HG03442 (cell line): ENCODE measurements around the gene MED13L.
"Not testable (repeated sequence)": the region's sequence is repeated elsewhere in the genome, so short reads cannot be mapped to it uniquely, and the experiment has no call there.

ENCODE experiments used
- ATAC-seq: cut with Tn5 transposase; IDR thresholded peaks from one replicate; pipeline ENCODE4 v1.9.1; 2021; ENCODE audit warnings: mild to moderate bottlenecking, moderate library complexity; ENCODE audit not compliant: unreplicated experiment

MED13L gene

DNA sequence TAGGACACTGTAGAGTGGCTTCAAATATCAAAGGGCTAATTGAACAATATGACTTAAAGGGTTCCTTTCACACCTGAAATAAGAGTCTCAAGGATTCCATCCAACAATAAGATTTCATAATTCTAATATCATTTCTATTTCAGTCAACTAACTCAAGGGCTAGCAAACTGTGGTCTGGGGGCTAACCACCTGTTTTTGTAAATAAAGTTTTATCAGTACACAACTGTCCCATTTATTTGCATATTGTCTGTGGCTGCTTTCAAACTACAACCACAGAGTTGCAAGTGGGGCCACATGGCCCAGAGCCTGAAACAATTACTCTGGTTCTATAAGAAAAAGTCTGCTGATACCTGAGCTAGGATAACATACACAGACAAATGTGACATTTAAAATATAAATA lies 29.1 kb downstream of the MED13L start:
- no peak for ATAC-seq

DNA sequence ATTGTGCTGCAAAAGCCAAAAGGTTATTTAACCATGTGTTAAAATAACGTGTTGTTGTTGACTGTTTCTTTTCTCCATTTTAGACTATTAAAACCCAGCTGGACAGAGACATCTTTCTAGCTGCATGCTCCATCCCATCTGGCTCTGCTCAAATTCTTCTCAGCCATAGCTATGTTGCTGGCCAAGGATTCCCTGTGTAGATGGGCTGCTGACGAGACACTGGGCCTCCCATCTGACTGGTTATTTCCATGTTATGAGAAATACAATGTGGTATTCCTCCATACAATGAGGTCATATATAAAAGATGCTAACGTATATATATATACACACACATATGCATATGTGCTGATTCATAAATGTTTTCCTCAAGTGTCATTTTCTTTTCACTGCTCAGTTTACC lies 30.1 kb downstream of the MED13L start:
- no peak for ATAC-seq

DNA sequence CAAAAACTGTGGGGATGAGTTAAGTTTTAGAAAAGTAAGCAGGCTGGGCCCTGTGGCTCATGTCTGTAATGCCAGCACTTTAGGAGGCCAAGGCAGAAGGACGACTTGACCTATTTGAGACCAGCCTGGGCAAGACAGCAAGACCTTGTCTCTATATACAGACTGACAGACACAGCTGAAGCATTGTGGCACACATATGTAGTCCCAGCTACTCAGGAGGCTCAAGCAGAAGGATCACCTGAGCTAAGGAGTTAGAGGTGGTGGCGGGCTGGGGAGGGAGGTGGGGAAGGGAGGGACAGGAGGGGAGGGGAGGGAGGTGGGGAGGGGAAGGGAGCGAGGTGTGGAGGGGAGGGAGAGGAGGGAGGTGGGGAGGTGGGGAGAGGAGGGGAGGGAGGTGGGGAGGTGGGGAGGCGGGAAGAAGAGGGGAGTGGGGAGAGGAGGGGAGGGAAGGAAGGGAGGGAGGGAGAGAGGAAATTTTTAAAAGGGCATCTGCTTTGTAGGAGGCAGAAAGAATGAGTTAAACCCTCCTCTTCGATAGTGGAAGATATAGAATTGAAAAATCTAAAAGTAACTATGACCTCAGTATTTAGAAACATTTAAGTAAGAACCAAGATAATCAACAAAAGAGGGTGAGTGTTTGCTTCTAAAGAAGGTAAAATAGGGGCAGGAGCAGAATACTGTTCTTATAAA lies 30.9 kb downstream of the MED13L start:
- ATAC-seq: no peak

DNA sequence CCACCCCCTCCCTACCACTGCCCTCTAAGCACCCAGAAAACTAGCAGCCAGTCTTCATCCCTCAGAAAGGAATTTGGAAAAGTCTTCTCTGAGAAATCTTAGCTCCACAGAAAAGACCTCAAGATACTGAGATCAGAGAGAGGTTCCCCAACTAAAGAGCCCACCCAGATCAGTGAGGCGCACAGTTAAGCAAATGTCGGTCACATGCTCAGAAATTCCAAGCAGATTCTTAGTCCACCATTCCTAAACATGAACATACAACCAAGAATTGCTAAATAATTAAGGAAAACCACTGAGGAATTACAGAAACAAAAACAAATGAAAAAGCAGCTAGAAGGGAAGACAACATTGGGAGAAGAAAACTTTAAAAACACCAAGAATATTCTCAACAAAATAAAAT lies 32.3 kb downstream of the MED13L start:
- no peak for ATAC-seq

DNA sequence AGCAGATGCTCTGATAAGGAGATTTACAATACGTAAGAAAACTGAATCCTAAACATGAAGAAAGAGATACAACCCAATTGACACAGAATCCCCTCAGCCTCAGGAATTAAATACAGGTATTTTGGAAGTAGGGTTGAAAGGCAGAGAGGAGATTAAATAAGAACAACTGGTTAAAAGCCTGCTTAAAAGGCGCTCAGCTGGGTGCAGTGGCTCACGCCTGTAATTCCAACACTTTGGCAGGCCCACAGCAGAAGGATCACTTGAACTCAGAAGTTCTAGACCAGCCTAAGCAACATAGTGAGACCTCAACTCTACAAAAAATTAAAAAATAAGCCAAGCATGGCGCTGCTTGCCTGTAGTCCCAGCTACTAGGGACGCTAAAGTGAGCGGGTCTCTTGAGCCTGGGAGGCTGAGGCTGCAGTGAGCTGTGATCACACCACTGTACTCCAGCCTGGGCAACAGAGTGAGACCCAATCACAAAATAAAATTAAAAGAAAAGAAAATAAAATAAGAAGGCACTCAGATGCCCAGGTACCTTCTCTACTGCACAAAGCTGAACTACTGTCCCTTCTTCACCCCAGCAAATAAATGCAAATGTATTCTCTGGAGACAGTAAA lies 32.9 kb downstream of the MED13L start:
- ATAC-seq: no peak

DNA sequence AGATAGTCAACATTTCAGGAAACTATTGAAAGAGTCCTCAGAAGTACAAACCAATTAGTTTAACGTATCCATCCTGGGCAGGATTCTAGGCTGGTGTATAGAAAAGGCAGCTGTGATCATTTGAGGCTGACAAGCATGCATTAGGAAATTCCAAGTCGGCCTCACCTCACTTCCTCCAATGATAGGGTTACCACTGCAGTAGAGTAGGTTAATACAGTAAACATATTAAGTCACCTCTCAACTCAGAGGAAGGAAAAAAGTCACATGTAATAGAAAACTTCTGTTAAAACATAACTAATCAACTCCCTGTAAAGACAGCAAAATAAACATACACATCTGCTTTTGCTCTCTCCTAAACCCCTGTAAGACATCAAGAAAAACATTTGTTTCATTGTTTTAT lies 33.5 kb downstream of the MED13L start:
- no peak for ATAC-seq

DNA sequence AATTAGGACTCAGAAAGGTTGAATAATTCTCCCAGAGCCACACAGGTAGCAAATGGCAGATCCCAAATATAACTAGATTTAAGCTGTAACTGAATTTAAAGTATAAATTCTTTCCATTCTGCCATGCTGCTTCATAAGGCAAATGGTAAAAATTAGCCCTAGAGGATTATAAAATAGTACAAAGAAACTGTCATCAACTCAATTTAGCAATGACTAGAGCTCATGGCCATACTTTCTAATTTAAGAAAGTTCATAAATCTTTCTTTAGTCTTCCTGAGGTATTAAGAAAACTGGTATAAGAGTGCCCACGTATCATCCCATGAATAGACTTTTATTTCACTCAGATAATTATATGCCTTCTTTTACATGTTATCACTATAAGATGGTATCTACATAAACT lies 34.8 kb downstream of the MED13L start:
- ATAC-seq: no peak

DNA sequence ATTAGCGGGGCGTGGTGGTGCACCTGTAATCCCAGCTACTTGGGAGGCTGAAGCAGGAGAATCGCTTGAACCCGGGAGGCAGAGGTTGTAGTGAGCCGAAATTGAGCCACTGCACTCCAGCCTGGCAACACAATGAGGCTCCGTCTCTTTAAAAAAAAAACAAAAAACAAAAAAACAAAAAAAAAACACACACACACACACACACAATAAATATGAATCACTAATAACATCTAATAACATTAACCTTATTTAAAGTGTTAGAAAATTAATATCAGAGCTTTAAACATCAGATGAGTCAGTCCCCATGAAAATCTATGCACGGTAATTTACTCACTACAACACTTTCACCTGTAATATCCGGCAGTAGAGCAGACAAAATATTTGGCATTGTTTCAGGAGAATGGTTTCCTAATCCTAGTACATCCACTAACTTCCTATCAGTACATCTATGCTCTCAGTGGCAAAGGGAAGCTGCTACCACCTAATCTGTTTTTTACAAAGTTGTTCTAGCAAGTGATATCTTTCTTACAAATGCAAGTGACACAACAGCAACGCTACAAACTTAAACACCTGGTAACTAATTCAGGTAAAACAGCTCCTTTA lies 36.2 kb downstream of the MED13L start:
- ATAC-seq: no peak

DNA sequence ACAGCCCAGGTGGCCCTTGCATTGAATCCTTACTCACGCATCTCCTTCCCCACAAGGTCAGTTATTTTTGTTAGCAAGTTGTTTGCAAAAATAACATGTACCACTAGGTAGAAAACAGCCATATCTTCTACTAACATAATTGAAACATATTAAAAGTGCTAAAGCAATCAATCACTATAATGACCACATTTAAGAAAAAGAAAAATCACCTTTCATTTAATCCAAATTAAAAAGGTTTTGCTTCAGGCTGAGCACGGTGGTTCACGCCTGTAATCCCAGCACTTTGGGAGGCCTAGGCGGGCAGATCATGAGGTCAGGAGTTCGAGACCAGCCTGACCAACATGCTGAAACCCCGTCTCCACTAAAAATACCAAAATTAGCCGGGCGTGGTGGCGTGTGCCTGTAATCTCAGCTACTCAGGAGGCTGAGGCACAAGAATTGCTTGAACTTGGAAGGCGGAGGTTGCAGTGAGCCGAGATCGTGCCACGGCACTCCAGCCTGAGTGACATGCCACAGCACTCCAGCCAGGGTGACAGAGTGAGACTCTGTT lies 38.8 kb downstream of the MED13L start:
- not testable (repeated sequence) for ATAC-seq

DNA sequence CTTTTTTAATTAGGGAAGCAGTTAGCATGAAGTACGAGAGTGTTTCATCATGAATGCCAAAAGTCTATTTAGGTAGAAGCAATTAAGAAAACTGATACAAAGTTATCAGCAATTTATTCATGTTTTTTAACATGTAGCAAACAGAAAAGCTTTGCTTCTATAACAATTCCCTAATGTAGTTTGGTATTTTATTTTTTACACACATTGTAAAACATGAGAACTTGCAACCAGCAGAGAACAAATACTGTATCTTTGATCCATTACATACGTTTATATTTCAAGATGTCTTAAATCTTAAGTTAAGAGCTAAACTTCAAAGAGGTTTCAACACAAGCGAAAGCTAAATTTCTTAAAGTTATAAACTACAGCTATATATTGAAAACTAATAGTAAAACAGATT lies 39.3 kb downstream of the MED13L start:
- no peak for ATAC-seq

DNA sequence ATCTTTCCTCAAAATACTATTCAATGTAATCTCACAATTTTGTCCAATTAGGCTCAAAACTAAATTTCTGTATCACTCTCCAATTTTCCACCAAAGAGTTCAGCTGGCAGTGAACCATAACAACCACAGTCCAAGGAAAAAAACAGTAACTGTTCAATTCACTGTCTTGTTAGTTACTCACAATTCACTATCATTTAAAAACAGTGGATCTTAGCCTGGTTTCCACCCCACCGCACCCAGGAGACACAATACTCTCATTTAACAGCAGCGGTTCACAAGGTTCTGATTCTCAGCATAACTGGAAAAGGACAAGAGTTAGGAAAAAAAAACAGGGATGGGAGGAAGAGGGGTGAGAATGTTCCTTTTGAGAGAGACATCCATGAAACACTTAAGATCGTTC lies 40.5 kb downstream of the MED13L start:
- no peak for ATAC-seq

DNA sequence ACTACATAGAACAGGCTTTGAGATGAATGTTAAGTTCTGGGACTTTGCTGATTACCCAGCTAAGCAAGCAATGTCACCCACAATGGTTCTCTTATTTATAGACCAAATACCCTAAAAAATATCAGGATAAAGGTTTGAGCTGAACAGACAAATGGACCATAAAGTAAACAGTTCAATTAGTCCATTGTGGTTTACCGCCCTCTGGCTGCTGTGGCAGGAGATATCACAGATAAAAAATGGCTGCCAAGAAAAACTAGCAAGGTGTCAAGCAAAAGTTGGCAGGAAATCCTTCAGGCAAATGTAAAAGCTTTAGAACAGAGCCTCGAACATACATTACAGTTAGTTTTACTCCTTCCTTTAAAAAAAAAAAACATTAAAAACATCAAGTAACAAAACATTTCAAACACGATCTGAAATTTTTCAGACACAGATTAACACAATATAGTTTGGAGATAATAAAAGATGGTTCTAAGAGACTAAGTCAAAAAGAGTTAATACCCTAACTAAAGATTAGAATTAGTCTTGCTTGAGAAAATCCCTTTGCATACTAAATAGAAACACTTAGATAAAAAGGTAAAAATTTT lies 41.3 kb downstream of the MED13L start:
- no peak for ATAC-seq

DNA sequence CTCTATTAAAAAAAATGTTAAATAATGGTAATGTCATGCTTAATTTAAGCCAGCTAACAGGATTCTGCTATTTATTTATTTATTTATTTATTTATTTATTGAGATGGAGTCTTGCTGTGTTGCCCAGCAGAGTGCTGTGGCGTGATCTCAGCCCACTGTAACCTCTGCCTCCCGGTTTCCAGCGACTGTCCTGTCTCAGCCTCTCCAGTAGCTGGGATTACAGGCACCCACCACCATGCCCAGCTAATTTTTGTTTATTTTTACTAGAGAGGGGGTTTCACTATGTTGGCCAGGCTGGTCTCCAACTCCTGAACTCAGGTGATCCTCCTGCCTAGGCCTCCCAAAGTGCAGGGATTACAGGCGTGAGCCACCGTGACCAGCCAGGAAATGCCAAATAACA lies 43.3 kb downstream of the MED13L start:
- not testable (repeated sequence) for ATAC-seq

DNA sequence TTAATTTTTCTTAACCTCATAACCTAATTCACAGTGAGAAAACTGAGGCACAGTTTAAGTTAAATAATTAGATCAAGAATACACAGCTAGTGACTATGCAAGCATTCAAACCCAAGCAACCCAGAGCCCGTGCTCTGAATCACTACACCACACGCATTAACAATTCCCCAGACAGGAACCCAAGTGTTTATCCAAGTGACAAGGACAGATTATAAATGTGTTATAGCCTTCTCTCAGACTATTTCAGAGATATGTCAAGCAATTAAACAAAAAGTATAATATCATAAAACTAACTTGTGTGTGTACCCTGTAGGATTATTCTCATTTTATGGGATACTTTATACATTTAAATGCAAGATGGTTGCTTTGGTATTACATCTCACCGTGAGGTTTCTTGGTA lies 43.8 kb downstream of the MED13L start:
- no peak for ATAC-seq

DNA sequence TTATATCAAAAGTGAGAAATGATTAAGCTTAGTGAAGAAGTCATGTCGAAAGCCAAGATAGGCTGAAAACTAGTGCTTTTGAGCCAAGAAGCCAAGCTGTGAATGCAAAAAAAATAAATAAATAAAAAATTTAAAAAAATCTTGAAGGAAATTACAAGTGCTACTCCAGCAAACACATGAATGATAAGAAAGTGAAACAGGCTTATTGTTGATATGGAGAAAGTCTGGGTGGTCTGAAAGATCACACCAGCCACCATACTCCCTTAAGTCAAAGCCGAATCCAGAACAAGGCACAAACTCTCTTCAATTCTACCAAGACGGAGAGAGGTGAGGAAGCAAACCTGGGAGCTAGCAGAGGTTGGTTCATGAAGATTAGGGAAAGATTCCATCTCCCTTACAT lies 49.7 kb downstream of the MED13L start:
- no peak for ATAC-seq

DNA sequence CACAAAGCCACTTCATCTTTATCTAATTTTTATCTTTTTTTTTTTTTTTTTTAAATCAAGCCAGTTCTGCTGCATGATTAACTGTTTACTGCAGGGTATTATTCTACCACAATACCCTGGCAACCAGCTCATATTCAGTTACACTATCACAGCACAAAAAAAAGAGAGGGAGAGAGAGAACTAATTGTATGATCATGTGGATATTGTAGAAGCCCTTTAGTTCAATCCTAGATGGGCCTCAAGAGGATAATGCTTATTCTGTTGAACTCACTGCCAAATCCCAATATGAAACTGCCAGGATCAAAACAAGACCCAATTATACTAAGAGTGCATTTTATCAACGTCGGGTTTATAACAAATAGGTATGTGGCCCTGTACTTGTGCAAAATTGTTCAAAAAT lies 51.5 kb downstream of the MED13L start:
- no peak for ATAC-seq

DNA sequence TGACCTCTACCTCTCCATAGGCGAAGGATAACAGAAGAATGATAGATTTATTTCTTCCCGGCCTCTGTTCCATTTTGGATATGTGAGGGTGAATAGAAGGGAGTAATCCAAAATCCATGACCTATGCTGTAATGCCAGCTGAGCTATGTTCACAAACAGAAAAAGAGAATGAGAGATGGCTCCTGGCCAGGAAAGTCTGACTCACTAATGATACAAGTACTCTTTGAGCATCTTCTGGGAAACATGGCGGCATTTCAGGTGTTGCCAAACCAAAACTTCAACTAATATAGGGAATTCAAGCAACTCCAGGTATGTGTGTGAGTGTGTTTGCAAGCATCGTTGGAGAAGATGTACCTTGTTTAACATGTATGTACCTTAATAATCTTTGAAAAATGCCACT lies 55.1 kb downstream of the MED13L start:
- ATAC-seq: no peak

DNA sequence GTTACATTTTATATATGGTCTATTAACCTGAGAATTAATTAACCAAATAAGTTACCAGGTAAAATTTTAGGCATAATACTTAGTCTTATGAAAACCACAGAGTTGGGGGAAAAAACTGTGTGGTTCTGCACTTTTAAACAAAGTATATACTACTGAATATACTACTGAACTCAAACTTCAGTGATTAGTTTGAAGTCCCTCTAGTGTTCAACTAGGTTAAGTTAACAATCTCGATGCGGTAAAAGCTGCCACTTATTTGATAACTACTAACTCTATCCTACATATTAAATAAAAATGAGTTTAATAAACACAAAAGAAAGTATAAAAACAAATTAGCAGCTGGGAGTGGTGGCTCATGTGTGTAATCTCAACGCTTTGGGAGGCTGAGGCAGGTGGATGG lies 56.7 kb downstream of the MED13L start:
- ATAC-seq: no peak

DNA sequence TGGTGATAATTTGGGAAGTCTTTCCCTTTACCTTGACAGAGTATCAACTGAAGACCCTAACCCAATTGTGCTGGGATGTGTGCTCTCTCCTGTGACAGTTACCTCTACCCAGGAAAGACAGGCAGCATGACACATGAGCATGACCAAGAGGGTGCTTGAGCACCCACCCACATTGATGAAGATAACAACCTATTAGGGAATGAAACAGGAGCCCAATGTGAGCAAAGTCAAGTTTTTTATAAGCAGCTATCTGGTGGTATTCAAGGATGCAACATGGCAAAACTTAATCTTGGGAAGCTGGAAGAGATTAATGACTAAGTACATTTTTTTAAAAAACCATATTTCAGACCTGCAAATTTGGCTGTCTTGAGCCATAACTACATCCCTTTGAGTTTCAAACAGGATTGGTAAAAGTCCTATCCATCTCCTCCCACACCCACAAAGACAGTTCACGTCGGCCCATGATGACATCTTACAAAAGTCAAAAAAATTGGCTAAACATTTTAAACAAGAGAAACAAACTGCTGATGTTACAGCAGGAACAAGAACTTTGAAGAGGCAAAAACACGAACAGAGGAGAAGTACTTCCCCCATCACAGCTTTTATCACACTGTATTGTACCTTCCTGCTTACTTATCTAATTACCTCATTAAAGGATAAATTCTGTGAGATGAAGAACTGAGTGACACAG lies 60.3 kb downstream of the MED13L start:
- no peak for ATAC-seq

DNA sequence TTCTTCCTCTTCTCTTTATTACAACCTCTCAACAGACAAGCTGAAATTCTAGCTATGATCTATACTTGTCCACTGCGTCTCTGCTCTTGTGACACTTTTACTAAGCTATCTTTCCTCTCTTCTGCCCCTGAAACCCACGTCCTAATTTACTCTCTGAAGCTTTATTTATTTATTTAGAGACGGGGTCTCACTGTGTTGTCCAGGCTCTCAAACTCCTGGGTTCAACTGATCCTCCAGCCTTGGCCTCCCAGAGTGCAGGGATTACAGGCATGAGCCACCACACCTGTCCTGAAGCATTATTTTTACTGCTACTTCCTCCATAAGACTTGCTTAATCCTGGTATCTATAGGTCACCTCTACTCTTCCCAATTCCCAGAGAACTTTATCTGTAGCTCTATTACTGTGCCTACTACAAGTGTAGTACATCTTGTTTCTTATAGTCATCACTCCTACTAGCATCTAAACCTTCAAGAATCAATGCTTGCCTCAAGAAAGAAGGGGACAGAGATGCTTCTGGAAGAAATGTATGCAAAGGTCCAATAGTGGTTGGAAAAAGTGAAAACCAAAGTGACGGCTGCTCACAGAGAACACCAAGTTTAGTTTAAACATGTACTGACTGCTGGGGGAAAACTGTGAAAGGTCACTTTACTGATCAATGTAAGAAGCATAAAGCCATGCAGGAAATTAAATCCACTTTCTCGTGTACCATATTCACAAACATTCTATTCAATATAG lies 61.3 kb downstream of the MED13L start:
- no peak for ATAC-seq

DNA sequence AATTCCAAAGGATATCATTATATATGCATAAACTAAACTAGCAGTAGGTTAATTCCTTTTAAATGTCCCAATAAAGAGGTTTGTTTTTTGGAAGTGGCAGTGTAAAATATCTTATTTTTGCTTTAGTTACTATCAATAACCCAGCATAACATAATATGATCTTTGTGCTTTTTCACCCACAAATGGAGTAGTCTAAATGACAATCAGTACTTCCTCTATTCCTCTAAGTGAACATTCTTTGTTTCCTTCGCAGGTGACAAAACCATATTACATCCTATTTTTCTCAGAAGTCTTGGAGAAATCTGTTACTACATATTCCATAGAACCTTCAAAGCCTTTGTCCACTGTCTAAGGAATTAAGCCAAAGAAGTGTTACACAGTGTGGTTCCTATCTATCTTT lies 62.5 kb downstream of the MED13L start:
- ATAC-seq: no peak
